SIG-M5 treated with dmso at 0.1 percent for 504 hours (cell line): ENCODE measurements around the gene SMARCC2.
"Not testable (repeated sequence)": the region's sequence is repeated elsewhere in the genome, so short reads cannot be mapped to it uniquely, and the experiment has no call there.

Experiments
- DNase-seq: peaks from one replicate; lab custom pipeline; 2025; ENCODE audit not compliant: unreplicated experiment; lab: John Stamatoyannopoulos, UW

The SMARCC2 gene

DNA sequence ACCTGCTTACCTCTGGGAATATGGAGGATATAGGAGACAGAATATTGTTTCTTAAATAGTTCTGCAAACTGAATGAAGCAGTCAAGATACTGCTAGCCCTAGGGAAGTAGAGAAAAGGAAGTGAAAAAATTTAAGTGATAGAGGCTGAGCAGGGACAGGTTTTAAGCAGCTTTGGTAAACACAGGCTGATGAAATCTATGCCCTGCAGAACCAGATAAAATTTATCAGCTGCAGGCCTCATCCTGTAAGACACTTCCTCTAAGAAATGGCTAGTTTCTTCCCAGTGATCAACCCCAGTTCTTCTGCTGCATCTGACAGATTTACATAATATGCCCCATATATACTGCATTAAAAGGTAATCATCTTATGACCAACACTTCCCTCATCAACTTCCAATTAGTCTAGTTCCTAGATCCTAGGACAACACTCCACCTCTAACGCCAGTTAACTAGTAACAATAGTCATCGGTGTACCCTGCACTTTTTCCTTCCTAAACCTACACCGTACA is 62.5 kb downstream of the SMARCC2 start:
- peak; percentile 95 for DNase-seq

DNA sequence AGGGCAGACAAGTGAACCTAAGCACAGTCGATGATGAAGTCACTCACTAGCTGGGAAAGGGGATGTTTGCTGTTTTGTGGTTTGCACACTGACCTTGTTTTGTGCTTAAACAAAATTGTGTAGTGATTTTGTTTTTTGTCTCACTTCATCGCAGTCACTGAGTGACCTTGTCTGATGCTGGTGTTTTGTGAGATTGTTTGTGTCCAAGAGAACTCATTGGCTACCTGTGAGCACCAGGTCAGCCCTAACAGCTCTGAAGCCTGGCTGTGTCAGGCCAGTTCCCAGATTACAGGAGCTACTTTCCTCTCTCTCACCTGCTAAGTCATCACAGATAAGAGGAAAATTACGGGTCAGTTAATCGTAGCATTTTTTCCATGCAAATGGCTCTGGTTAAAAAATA is 65.2 kb downstream of the SMARCC2 start:
- no peak for DNase-seq

DNA sequence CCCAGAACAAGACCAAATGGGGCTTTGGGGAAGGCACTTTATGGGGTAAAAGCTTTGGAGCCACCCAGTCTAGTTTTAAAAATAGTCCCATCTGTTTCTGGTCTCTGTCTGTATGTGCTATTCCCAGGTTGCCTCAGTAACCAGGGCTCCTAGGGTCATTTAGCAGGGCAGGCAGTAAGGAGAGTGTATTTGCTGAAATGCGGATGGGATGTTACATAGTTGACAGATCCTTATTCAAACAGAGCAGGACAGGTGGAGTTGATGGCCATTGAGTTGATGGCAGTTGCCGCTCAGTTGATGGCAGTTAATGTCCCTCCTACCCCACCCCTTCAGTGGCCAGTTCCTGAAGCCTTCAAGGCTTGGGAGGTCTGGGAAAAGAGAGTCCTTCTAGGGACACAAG is 66.6 kb downstream of the SMARCC2 start:
- DNase-seq, result no peak

DNA sequence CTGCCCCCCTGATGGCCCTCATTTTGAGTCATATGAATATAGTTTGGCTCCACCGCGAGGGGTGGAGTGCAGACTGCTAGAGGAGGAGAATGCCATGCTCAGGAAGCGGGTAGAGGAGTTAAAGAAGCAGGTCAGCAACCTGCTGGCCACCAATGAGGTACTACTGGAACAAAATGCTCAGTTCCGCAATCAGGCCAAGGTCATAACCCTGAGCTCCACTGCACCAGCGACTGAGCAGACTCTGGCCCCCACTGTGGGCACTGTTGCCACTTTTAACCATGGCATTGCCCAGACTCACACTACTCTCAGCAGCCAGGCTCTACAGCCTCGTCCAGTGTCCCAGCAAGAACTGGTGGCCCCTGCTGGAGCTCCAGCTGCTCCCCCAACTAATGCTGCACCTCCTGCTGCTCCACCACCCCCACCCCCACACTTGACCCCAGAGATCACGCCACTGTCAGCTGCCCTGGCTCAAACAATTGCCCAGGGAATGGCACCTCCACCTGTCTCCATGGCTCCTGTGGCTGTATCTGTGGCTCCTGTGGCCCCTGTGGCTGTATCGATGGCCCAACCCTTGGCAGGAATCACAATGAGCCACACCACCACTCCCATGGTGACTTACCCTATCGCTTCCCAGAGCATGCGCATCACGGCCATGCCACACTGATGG is 67.9 kb downstream of the SMARCC2 start:
- no peak for DNase-seq

DNA sequence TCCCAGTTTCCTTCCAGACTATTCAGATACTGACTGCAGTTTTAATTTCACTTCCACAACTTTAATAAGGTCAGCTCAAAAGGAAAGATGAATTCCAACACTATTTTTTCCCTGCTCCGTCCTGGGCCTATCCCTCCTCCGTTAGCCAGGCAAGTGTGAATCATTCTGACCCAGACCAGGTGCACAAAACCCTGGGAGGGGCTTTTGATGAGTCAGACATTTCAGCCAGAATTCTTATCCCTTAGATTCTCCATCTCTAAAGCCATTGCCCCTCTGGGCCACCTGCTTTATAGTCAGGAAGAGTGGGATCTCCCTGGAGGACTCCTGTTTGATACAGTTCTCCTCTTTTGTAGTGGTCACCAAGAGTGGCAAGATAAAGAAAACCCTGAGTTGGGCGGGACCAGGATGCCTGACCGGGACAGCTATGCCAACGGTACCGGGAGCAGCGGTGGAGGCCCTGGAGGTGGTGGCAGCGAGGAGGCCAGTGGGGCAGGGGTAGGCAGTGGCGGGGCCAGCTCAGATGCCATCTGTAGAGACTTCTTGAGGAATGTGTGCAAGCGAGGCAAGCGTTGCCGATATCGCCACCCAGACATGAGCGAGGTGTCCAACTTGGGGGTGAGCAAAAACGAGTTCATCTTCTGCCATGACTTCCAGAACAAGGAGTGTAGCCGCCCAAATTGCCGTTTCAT is 69.0 kb downstream of the SMARCC2 start:
- DNase-seq, result no peak

DNA sequence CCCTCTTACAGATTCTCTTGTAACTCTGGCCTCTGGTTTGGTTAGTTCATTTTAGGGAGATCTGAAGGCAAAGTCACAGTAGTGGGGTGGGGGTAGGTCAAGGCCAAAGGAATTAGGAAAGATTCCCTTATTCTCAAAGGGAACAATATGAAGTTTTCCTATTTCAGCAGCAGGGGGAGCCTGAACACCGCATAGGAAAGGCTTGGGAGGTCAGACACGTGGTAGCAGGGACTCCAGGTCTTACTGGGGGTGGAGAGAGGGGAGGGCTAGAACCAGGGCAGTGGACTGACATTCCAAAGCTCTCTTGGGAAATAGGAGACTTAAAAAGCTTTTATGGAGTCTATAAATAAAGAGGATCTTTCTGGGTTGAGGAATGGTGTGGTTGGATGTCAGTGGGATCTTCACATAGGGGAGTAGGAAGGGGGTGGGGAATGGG is 69.9 kb downstream of the SMARCC2 start:
- DNase-seq, result peak; percentile 87

DNA sequence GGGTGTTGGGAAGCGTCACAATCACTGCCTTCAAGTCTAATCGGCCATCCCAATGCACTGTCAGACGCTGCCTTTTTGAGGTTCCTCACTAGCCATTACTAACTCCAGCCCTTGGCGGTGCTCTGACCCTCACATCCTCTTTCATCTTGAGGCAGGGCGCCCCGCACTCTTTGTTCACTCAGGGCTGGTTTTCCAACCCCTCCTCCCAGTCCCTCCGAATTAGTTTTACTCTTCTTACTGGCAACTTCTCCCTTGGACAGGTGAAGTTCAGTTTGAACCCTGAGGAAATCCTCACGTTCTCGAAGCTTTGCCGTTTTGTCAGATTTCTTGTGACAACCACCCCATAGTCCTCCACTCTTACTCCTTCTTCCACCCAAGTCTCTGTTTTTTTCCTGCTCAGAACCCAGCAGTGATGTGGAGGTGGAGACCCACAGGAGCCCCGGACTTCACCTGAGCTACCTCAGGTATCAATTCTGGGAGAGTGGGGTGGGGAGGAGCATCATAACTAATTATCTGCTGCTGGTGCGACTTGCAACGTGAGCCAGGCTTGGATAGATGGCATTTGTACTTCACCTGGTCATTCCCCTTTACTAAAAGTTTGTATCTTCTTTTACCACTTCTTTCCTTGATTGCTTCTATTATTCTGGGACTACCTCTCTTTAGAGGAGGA is 70.5 kb downstream of the SMARCC2 start:
- DNase-seq, result peak; percentile 69

DNA sequence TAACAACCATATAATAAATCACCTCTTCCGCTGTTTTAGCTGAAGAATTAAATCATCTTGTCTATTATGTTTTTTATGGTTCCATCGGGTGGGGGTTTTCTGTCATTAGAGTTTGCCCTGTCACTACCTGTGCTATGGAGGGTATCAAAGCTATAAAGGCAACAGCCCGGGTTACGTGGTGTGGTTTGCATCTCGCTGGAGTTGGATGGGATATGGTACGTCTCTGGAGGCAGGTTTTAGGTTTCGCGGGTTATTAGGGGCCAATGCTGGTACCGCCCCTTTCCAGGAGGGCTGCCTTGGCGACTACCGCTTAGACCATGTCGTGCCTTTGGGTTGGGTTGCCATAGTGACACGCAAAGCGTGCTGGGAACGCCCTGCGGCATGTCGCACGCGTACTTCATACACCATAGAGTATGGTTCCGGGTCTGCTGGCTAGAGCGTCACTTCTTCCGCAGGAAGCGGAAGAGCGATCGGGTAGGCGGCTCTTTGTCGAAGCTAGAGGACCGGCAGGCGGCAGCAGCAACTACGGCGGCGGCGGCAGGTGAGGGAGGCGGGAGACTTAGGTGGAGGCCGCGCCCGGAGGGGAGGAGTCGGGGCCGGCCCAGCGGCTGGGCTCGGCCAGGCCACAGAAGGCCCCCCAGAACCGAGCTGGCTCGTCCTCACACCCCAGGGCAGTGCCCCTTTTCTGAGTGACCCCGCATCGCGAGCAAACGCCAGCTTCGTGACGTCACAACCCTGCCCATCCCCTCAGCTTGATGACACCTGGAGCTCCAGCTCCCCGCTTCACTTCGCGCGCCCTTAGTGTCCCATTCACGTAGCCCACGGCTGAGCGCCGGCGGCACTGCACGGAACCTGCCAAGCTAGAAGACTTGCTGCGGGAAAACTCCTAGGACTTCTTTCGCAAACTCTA is 71.2 kb downstream of the SMARCC2 start, which contains the start of gene ZC3H10:
TSS of gene ZC3H10 (plus strand) at position 489 of the 910 bp plus-strand sequence. CDS start 2,297 bp downstream, outside the sequence.
- DNase-seq, result peak; percentile 100

DNA sequence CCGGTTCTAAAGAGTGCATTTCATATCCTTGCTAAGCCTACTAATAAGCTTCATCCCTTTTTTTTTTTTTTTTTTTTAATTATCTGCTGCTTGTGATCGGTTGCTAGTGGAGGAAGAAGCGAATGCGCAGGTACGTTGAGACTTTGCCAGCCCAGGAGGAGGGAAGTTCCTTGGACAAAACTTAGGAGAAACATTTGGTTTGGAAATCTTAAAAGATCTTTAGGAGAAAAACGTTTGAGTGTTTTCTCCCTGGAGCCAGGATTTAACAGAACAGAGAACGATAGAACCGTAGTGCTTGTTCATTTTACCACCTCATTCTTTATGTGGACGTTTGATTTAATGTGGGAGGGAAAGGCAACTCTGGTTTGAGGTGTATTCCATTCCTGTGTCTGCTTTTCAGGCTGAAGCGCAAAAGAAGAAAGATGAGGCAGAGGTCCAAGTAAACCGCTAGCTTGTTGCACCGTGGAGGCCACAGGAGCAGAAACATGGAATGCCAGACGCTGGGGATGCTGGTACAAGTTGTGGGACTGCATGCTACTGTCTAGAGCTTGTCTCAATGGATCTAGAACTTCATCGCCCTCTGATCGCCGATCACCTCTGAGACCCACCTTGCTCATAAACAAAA is 72.1 kb downstream of the SMARCC2 start:
- DNase-seq, result not testable (repeated sequence)

DNA sequence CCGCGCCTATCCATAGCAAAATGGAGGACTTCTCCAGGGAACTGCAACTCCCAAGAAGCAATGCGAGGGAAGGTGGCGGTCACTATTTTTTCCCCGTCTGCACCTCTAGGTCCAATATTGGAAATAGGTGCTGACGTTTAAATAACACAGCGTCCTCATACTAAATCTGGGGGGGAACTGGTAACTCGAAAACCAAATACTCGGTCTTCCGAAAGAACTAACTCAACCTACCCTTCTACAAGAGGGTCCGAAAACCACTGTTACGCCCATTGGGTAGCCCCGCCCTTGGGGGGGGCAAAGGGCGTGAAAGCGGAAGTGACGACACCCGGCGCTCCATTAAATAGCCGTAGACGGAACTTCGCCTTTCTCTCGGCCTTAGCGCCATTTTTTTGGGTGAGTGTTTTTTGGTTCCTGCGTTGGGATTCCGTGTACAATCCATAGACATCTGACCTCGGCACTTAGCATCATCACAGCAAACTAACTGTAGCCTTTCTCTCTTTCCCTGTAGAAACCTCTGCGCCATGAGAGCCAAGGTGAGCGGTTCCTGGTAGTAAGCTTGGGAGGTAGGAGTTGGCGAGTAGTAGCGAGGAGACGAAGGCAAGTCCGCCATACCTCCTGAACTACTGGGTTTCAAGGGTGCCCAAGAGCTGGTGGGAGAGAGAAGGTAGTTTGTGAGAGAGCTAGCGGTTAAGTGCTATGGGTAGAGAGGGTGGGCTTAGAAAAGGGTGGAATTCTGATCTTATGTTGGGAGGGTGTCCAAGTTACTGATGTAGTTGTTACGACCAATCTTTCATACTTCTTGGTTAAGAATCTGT is 72.8 kb downstream of the SMARCC2 start, which contains the start of gene RPL41:
TSS of gene RPL41 (plus strand) at position 367 of the 815 bp plus-strand sequence.
- DNase-seq, result peak; percentile 95

DNA sequence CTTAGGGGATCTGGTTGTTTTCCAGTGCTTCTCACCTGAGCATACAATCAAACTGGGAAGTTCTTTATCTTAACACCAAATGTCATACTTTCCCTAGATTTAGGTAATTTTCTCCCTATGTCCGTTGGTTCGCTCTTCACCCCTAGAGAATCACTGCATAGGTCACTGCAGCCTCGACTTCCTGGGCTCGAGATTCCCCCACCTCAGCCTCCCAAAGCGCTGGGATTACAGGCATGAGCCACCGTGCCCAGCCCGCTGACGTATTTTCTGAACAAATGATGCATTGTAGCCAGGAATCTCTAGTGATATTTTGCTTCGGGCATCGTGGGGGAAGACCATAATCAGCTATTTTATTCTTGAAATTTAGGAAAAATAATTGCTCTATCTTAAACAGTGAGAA is 74.0 kb downstream of the SMARCC2 start:
- DNase-seq, result no peak

DNA sequence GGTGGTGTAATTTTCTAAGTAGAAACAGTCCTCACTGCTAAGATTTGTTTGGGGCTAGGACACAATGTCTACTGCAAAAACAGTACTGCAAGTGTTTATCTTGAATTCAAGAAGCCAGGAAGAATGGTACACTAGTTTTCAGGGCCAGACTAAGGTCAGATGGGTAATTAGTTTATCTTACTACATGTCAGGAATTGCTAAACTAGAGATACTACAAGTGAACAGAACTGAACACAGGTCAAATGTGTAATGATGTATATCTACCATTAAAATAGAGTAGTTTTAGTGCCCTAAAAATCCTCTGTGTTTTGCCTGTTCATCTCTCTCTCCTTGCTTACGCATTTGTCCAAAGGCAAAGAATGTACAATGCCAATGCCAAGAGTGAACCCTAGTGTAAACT is 75.2 kb downstream of the SMARCC2 start:
- DNase-seq, result no peak
